Adrenal gland (tissue), 5 donors: Measurements from ENCODE around the gene ZSWIM9.

ENCODE experiments used
- POLR2A ChIP-seq, 2 donors: fragments of 450-650 bp; IDR thresholded peaks; one replicate each; pipeline ENCODE4 v1.6.1; 2017; ENCODE audit warnings: antibody characterized with exemption in 2 of 2, mild to moderate bottlenecking in 2 of 2, moderate library complexity in 1 of 2
- TF ChIP-seq, protein P1 (sequence below), 6 experiments: fragments of 450-650 bp in 4 of 6; fragments of 200-600 bp in 2 of 6; sonication (generic) in 1 of 6; IDR thresholded peaks; 1 replicate in 5 of 6; 2 replicates in 1 of 6; pipeline versions ENCODE4 v1.5.1 to v1.8.0; 2016 to 2021; ENCODE audit warnings: antibody characterized with exemption in 6 of 6, mild to moderate bottlenecking in 2 of 6, moderate library complexity in 1 of 6
- donor health status: DM: no; HTN: no; CAD: no.

DNA sequence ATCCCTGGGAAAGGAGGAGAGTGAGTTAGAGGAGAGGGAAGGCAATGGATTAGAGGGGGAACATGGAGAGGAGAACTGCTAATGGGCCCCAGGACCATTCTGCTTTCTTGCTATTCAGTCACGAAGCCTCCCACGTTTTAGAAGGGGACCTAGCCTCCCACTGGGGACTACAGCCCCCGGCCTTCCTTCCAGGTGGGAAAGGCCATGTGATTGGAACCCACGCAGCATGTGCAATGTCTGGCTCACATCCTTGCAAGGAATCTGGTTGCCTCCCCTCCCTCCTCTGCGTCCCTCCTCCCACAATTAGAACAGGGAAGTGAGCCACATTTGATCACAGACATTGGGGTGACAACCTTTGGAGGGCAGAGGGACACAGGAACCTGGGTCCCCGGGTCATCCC, 37.4 kb upstream of the ZSWIM9 start:
- TF ChIP-seq, protein P1, sequence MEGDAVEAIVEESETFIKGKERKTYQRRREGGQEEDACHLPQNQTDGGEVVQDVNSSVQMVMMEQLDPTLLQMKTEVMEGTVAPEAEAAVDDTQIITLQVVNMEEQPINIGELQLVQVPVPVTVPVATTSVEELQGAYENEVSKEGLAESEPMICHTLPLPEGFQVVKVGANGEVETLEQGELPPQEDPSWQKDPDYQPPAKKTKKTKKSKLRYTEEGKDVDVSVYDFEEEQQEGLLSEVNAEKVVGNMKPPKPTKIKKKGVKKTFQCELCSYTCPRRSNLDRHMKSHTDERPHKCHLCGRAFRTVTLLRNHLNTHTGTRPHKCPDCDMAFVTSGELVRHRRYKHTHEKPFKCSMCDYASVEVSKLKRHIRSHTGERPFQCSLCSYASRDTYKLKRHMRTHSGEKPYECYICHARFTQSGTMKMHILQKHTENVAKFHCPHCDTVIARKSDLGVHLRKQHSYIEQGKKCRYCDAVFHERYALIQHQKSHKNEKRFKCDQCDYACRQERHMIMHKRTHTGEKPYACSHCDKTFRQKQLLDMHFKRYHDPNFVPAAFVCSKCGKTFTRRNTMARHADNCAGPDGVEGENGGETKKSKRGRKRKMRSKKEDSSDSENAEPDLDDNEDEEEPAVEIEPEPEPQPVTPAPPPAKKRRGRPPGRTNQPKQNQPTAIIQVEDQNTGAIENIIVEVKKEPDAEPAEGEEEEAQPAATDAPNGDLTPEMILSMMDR (IDR thresholded peaks at IDR 0.05): no peak
- TF ChIP-seq POLR2A (IDR thresholded peaks at IDR 0.05): no peak
